ENCODE results near the gene GTPBP8. TPM values are rescaled to one million over a fixed set of nuclear protein-coding genes. Genes with fewer than 3 reads are reported as not detected.
"Not testable (repeated sequence)": the region's sequence is repeated elsewhere in the genome, so short reads cannot be mapped to it uniquely, and the experiment has no call there.

GTPBP8 gene
- total RNA-seq, 1 experiment from 2014 or later = 29.8 TPM

DNA sequence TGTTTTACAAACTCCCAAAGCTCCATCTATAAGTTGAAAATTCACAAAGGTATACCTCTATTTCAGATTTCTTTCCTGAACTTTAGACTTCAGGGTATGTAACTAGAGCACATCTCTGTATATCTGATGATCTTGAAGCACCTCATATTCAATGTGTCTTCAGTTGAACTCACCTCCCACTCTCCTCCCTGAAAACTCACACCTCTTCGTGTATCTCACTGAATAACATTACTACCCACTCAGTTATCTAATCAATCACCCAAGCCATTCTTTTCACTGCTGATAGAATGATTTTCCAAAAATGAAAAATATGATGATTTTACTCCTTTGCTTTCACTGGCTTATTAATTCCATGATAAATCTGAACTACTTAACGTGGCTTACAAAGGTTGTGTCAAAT lies 52.9 kb downstream of the GTPBP8 start:
- no CpG with 5 or more reads among the region's 2 CpGs for WGBS (ENCODE audit: extremely low coverage, insufficient read length, low lambda C conversion rate)
- H3K9ac ChIP-seq (ENCODE audit: extremely low read depth, insufficient read length, low read length) = no peak overlapping the region
- no peak overlapping the region for H3K4me3 Mint-ChIP-seq

DNA sequence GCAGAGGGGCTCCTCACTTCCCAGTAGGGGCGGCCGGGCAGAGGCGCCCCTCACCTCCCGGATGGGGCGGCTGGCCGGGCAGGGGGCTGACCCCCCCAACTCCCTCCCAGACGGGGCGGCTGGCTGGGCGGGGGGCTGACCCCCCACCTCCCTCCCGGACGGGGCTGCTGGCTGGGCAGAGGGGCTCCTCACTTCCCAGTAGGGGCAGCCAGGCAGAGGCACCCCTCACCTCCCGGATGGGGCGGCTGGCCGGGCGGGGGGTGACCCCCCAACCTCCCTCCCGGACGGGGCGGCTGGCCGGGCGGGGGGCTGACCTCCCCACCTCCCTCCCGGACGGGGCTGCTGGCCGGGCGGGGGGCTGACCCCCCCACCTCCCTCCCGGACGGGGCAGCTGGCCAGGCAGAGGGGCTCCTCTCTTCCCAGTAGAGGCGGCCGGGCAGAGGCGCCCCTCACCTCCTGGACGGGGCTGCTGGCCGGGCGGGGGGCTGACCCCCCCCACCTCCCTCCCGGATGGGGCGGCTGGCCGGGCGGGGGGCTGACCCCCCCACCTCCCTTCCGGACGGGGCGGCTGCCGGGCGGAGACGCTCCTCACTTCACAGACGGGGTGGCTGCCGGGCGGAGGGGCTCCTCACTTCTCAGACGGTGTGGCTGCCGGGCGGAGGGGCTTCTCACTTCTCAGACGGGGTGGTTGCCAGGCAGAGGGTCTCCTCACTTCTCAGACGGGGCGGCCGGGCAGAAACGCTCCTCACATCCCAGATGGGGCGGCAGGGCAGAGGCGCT lies 55.6 kb downstream of the GTPBP8 start:
- not testable (repeated sequence) for H4K8ac ChIP-seq (replicated peaks; ENCODE audit: insufficient read length, low read depth, low read length); H3T11ph ChIP-seq (ENCODE audit: low read length); H3K23me2 ChIP-seq (ENCODE audit: insufficient read length, low read depth, low read length, poor library complexity, severe bottlenecking); H3K27me3 Mint-ChIP-seq (ENCODE audit: low read depth); H2BK15ac ChIP-seq (ENCODE audit: low read depth, low read length); H3K56ac ChIP-seq (ENCODE audit: insufficient read length, low read depth, low read length); H3K4me1 Mint-ChIP-seq; H2AK5ac ChIP-seq (ENCODE audit: insufficient read length, low read length); H3K23ac ChIP-seq (ENCODE audit: insufficient read length, low read depth, low read length); H3K4ac ChIP-seq (ENCODE audit: low read depth, low read length); H4K5ac ChIP-seq (ENCODE audit: insufficient read length, low read depth, low read length); H2BK120ac ChIP-seq (ENCODE audit: low read depth, low read length, poor library complexity, severe bottlenecking); H2BK12ac ChIP-seq (ENCODE audit: insufficient read length, low read depth, low read length); H3K18ac ChIP-seq (ENCODE audit: insufficient read length, low read depth, low read length); H3K9ac ChIP-seq (ENCODE audit: extremely low read depth, insufficient read length, low read length); H3K4me2 ChIP-seq (ENCODE audit: insufficient read depth, insufficient read length, low read length); H3K79me2 ChIP-seq (ENCODE audit: insufficient read depth, low read length); H2AFZ ChIP-seq (ENCODE audit: low read length); H3K4me1 ChIP-seq (ENCODE audit: insufficient read depth, low read length); H2BK20ac ChIP-seq (ENCODE audit: low read depth, low read length, poor library complexity, severe bottlenecking); H4K20me1 ChIP-seq (ENCODE audit: control insufficient read depth, insufficient read depth, insufficient read length); H3K27ac ChIP-seq (ENCODE audit: insufficient read length, low read depth, low read length); H3K4me3 Mint-ChIP-seq; H3K27me3 ChIP-seq (ENCODE audit: insufficient read depth, low read length); H3K27ac Mint-ChIP-seq; H2BK5ac ChIP-seq (ENCODE audit: insufficient read length, low read length); DNase-seq; H4K91ac ChIP-seq (ENCODE audit: insufficient read length, low read depth, low read length); H3K79me1 ChIP-seq (ENCODE audit: insufficient read depth, low read depth, low read length, poor library complexity, severe bottlenecking); H3K14ac ChIP-seq (ENCODE audit: insufficient read depth, low read length); H3K9me3 ChIP-seq (ENCODE audit: control insufficient read depth, low read depth, low read length)
- Mint-ChIP-seq H3K9me3 (peaks cover 23 to 25% of the 10 kb centered on the region in 2 experiments), H3K36me3 (ENCODE audit: insufficient read depth in 1 of 3, low read depth in 3 of 3) (peaks cover 13 to 19% (median 14%) of the 10 kb centered on the region in 3 experiments)
- no CpG with 5 or more reads among the region's 55 CpGs for WGBS (ENCODE audit: extremely low coverage, insufficient read length, low lambda C conversion rate)

More for the DNA sequence above, 52.9 kb downstream of the GTPBP8 start:
- Histone ChIP-seq H3K18ac (ENCODE audit: insufficient read length, low read depth, low read length) (no peak overlapping the region), H2BK12ac (ENCODE audit: insufficient read length, low read depth, low read length) (no peak overlapping the region), H3K79me1 (ENCODE audit: insufficient read depth, low read depth, low read length, poor library complexity, severe bottlenecking) (no peaks in the 10 kb centered on the region), H3K4ac (ENCODE audit: low read depth, low read length) (no peak overlapping the region), H2BK15ac (ENCODE audit: low read depth, low read length) (no peak overlapping the region), H3K56ac (ENCODE audit: insufficient read length, low read depth, low read length) (no peak overlapping the region), H2AFZ (ENCODE audit: low read length) (no peak overlapping the region), H2BK20ac (ENCODE audit: low read depth, low read length, poor library complexity, severe bottlenecking) (no peak overlapping the region), H4K8ac (replicated peaks; ENCODE audit: insufficient read length, low read depth, low read length) (no peak overlapping the region), H3K23me2 (ENCODE audit: insufficient read length, low read depth, low read length, poor library complexity, severe bottlenecking) (no peaks in the 10 kb centered on the region), H3K27ac (ENCODE audit: insufficient read length, low read depth, low read length) (no peak overlapping the region), H3K4me2 (ENCODE audit: insufficient read depth, insufficient read length, low read length) (no peak overlapping the region), H3K4me1 (ENCODE audit: insufficient read depth, low read length) (no peaks in the 10 kb centered on the region), H3K14ac (ENCODE audit: insufficient read depth, low read length) (no peak overlapping the region), H2BK120ac (ENCODE audit: low read depth, low read length, poor library complexity, severe bottlenecking) (no peak overlapping the region), H3K27me3 (ENCODE audit: insufficient read depth, low read length) (no peaks in the 10 kb centered on the region), H3K9me3 (ENCODE audit: control insufficient read depth, low read depth, low read length) (no peaks in the 10 kb centered on the region), H2AK5ac (ENCODE audit: insufficient read length, low read length) (no peak overlapping the region), H4K20me1 (ENCODE audit: control insufficient read depth, insufficient read depth, insufficient read length) (no peaks in the 10 kb centered on the region), H3K79me2 (ENCODE audit: insufficient read depth, low read length) (no peaks in the 10 kb centered on the region; the same call in 1 of the 2 replicates), H4K5ac (ENCODE audit: insufficient read length, low read depth, low read length) (no peak overlapping the region), H2BK5ac (ENCODE audit: insufficient read length, low read length) (no peak overlapping the region), H4K91ac (ENCODE audit: insufficient read length, low read depth, low read length) (no peak overlapping the region), H3T11ph (ENCODE audit: low read length) (no peak overlapping the region), H3K23ac (ENCODE audit: insufficient read length, low read depth, low read length) (no peak overlapping the region)
- H3K9me3 Mint-ChIP-seq = peaks cover 23 to 25% of the 10 kb centered on the region in 2 experiments
- DNase-seq = no peak
- TF ChIP-seq, protein P1, sequence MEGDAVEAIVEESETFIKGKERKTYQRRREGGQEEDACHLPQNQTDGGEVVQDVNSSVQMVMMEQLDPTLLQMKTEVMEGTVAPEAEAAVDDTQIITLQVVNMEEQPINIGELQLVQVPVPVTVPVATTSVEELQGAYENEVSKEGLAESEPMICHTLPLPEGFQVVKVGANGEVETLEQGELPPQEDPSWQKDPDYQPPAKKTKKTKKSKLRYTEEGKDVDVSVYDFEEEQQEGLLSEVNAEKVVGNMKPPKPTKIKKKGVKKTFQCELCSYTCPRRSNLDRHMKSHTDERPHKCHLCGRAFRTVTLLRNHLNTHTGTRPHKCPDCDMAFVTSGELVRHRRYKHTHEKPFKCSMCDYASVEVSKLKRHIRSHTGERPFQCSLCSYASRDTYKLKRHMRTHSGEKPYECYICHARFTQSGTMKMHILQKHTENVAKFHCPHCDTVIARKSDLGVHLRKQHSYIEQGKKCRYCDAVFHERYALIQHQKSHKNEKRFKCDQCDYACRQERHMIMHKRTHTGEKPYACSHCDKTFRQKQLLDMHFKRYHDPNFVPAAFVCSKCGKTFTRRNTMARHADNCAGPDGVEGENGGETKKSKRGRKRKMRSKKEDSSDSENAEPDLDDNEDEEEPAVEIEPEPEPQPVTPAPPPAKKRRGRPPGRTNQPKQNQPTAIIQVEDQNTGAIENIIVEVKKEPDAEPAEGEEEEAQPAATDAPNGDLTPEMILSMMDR (conservative IDR thresholded peaks at IDR 0.05) = no peak
- H3K27me3 Mint-ChIP-seq (ENCODE audit: low read depth) = peaks cover 1% of the 10 kb centered on the region
- H3K4me1 Mint-ChIP-seq = no peaks in the 10 kb centered on the region
- H3K27ac Mint-ChIP-seq = no peak overlapping the region
- peaks cover 13 to 19% (median 14%) of the 10 kb centered on the region in 3 experiments for H3K36me3 Mint-ChIP-seq (ENCODE audit: insufficient read depth in 1 of 3, low read depth in 3 of 3)

All from H9 (cell line).